Nephron progenitor cell (in vitro differentiated cells): ENCODE results near the gene IFITM1.
A peak's percentile ranks its signal among the peaks of the same experiment; 100 is the strongest.
"Not testable (repeated sequence)": the region's sequence is repeated elsewhere in the genome, so short reads cannot be mapped to it uniquely, and the experiment has no call there.

Source experiments
- DNase-seq: peaks from one replicate; pipeline ENCODE4 v3.0.0; 2021
- H3K27ac Mint-ChIP-seq: 2 replicates; pipeline ENCODE4 v1.8.0; 2021; ENCODE audit warnings: mild to moderate bottlenecking, moderate library complexity, mixed read lengths
- H3K27me3 Mint-ChIP-seq: 2 replicates; pipeline ENCODE4 v1.8.0; 2021; ENCODE audit warnings: mild to moderate bottlenecking, low read depth, mixed read lengths; ENCODE audit not compliant: poor library complexity
- H3K36me3 Mint-ChIP-seq: 2 replicates; pipeline ENCODE4 v1.8.0; 2021; ENCODE audit warnings: low read depth, mixed read lengths
- H3K4me1 Mint-ChIP-seq: 2 replicates; pipeline ENCODE4 v1.8.0; 2021; ENCODE audit warnings: mixed read lengths
- H3K4me3 Mint-ChIP-seq: 2 replicates; pipeline ENCODE4 v1.8.0; 2021; ENCODE audit warnings: mild to moderate bottlenecking, moderate library complexity, mixed read lengths
- H3K9me3 Mint-ChIP-seq: 2 replicates; pipeline ENCODE4 v1.8.0; 2021; ENCODE audit warnings: mild to moderate bottlenecking, moderate library complexity, mixed read lengths
- TF ChIP-seq, protein P1 (sequence below): fragments of 200-600 bp; sonication (generic); IDR thresholded peaks from 2 replicates; pipeline ENCODE4 v1.5.0; 2021; ENCODE audit warnings: antibody characterized with exemption

Gene IFITM1

DNA sequence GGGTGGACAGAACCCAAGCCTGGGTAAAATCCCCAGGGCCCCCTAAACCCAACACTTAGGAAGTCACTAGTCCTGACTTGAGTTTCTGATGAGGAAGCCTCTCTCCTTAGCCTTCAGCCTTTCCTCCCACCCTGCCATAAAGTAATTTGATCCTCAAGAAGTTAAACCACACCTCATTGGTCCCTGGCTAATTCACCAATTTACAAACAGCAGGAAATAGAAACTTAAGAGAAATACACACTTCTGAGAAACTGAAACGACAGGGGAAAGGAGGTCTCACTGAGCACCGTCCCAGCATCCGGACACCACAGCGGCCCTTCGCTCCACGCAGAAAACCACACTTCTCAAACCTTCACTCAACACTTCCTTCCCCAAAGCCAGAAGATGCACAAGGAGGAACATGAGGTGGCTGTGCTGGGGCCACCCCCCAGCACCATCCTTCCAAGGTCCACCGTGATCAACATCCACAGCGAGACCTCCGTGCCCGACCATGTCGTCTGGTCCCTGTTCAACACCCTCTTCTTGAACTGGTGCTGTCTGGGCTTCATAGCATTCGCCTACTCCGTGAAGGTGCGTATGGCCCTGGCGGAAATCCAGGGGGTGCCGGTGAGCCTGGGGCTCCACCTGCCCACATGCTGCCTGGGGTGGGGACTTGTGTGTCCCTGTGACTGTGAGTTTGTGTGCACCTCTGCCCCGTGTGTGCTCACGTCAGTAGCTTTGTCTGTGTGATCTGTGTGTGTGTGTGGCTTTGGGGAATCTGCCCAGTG is at the start of gene IFITM1:
TSS of gene IFITM1 (plus strand) at position 254 of the 767 bp plus-strand sequence. CDS start at position 385, 131 bp downstream.
- H3K27ac Mint-ChIP-seq: peak within 1 kb of the TSS; percentile 98
- H3K4me1 Mint-ChIP-seq: peaks cover 65% of the 10 kb centered on the region
- no peaks in the 10 kb centered on the region for H3K27me3 Mint-ChIP-seq
- no peaks in the 10 kb centered on the region for H3K9me3 Mint-ChIP-seq
- H3K36me3 Mint-ChIP-seq: peaks cover 7% of the 10 kb centered on the region
- TF ChIP-seq, protein P1, sequence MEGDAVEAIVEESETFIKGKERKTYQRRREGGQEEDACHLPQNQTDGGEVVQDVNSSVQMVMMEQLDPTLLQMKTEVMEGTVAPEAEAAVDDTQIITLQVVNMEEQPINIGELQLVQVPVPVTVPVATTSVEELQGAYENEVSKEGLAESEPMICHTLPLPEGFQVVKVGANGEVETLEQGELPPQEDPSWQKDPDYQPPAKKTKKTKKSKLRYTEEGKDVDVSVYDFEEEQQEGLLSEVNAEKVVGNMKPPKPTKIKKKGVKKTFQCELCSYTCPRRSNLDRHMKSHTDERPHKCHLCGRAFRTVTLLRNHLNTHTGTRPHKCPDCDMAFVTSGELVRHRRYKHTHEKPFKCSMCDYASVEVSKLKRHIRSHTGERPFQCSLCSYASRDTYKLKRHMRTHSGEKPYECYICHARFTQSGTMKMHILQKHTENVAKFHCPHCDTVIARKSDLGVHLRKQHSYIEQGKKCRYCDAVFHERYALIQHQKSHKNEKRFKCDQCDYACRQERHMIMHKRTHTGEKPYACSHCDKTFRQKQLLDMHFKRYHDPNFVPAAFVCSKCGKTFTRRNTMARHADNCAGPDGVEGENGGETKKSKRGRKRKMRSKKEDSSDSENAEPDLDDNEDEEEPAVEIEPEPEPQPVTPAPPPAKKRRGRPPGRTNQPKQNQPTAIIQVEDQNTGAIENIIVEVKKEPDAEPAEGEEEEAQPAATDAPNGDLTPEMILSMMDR: no peak
- no peak for DNase-seq
- H3K4me3 Mint-ChIP-seq: peak within 1 kb of the TSS; percentile 91

DNA sequence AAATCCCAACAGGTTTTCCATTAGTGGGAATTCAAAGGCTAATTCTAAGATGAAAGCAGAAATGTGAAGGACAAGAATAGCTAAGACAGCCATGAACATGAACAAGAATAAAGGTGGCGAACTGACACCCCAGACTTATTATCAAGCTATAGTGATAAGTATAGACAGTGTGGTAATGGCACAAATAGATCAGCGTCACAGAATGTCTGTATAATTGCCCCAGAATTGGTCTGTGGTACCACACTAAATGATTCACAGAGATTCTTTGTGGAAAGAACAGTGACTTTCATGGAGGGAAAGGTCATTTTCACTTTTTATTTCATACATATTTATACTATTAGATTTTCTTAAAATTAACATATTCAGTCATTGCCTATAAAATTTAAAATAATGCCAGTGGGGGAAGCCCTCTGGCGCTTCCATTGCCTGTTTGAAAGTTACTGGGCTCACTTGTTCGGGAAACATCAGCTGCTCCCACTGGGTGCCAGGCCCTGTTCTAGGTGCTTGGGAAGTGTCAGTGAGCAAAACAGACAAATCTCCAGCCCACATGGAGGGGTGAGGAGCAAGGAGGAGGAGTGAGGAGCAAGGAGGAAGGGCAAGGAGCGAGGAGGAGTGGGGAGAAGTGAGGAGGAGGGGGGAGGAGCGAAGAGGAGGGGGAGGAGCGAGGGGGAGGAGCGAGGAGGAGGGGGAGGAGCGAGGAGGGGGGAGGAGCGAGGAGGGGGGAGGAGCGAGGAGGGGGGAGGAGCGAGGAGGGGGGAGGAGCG is 47.0 kb upstream of the IFITM1 start:
- no peaks in the 10 kb centered on the region for H3K36me3 Mint-ChIP-seq
- peaks cover 18% of the 10 kb centered on the region for H3K27me3 Mint-ChIP-seq
- no peak overlapping the region for H3K27ac Mint-ChIP-seq
- no peak for DNase-seq
- H3K4me1 Mint-ChIP-seq: peaks cover 27% of the 10 kb centered on the region
- TF ChIP-seq, protein P1: no peak
- peaks cover 39% of the 10 kb centered on the region for H3K9me3 Mint-ChIP-seq
- no peak overlapping the region for H3K4me3 Mint-ChIP-seq

DNA sequence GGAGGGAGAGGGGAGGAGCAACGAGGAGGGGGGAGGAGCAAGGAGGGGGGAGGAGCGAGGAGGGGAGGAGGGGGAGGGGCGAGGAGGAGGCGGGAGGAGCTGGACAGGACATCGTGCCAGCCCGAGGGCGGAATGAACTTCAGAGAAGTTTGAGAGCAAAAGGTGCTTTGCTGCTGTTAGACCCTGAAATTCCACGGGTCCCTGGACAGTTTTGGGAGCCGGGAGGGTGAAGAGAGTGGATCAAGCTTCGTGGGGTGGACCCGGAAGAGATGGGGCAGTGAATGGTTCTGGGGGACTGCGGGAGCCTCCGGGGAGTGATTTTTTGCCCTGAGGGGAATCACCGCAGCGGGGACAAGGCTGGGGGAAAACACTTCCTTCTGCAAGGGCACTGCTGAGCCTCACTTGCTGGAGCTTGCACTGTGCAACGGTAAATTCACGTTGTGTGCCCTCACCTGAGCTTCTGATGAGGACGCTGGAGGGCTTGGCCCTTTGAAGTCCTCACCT is 46.3 kb upstream of the IFITM1 start:
- Mint-ChIP-seq H3K9me3 (peaks cover 33% of the 10 kb centered on the region), H3K27ac (peak overlapping the region; percentile 74), H3K36me3 (no peaks in the 10 kb centered on the region), H3K4me3 (no peak overlapping the region), H3K27me3 (peaks cover 24% of the 10 kb centered on the region), H3K4me1 (peaks cover 31% of the 10 kb centered on the region)
- TF ChIP-seq, protein P1: no peak
- no peak for DNase-seq

DNA sequence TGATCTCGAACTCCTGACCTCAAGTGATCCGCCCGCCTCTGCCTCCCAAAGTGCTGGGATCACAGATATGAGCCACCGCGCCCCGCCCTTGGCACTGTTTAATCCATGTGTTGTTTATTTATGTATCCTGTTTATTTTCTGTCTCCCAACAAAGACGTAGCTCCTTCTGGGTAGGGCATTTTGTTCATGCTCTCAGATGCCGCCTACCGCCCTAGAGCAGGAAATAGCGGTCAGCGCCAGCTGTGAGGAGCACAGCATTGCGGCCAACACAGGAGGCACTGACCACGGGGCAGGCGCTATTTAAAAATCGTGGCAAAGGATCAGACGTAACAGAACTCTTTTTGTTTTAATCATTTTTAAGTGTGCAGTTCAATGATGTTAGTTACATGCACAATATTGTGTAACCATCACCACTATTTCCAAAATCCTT is 45.1 kb upstream of the IFITM1 start:
- Mint-ChIP-seq H3K27me3 (peaks cover 28% of the 10 kb centered on the region), H3K4me1 (peaks cover 31% of the 10 kb centered on the region), H3K4me3 (peak overlapping the region; percentile 28), H3K9me3 (peaks cover 33% of the 10 kb centered on the region)
- not testable (repeated sequence) for H3K27ac Mint-ChIP-seq, DNase-seq, H3K36me3 Mint-ChIP-seq

DNA sequence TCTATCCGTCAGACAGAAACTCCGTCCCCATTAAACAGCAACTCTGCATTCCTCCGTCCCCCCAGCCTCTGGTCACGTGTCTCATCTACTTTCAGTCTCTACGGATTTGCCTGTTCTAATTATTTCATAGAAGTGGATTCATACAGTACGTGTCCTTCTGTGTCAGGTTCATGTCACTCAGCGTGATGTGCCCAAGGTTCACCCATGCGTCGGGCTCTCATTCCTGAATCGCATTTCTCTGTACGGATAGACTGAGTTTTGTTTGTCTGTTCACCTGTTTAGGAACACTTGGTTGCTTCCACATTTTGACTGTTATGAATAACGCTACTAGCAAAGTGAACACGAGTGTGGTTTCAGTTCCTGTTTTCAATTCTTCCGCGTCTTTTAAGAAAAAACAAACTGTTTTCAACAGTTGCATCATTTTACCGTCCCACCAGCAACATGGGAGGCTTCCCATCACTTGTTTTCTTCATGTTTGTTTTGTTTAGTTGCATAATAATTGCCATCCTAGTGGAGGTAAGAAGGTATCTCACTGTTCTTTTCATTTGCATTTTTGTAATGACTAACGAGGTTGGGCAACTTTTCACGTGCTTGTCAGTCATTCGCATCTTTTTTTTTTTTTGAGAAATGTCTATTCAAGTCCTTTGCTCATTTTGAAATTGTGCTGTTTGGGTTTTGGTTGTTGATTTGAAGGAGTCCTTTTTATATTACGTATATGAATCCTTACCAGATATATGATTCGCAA is 44.5 kb upstream of the IFITM1 start:
- Mint-ChIP-seq H3K4me3 (no peak overlapping the region), H3K27me3 (peaks cover 28% of the 10 kb centered on the region), H3K9me3 (peaks cover 27% of the 10 kb centered on the region), H3K4me1 (peaks cover 31% of the 10 kb centered on the region), H3K27ac (no peak overlapping the region), H3K36me3 (no peaks in the 10 kb centered on the region)
- TF ChIP-seq, protein P1: no peak
- DNase-seq: no peak
